Stimulated activated CD4-positive, alpha-beta T cell treated with anti-CD3 and anti-CD28 coated beads, Interleukin-2, amount 100 ng/mL, for 4 hours (primary cell): ENCODE data around the gene NAA40.

Experiments used
- DNase-seq: peaks from one replicate; pipeline ENCODE4 v3.0.0-alpha.2; 2020; ENCODE audit warnings: low read depth

The NAA40 gene

GRCh38 chr11:63938479-63939396 lies at the start of gene NAA40:
Gene NAA40 (plus strand): TSS chr11:63939002. CDS start chr11:63939097, 95 bp downstream.
- DNase-seq: peak; percentile 81

DNA sequence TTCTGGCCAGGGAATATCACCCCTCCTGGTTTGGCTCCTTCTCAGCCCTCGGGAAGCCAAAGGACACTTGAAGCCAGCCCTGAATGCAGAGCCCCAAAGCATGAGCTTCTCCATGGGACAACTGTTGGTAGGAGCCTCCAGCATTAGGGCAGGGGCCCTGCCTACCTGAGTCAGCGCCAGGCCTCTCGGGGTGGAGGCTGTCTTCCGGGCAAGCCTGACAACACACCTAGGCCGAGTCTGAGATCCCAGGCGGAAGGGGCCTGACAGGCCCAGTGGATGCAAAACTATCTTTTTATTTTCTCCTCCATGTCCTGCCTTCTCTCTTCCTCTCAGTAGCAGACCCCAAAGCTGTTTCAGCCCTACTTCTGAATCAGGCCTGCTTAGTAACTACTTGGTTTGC lies 49.5 kb upstream of the NAA40 start:
- no peak for DNase-seq

- DNase-seq: no peak
Observed at GRCh38 chr11:63890368-63890767, 48.4 kb upstream of the NAA40 start.

- DNase-seq: no peak
Observed at GRCh38 chr11:63892228-63892627, 46.6 kb upstream of the NAA40 start.

GRCh38 chr11:63893355-63893754 lies 45.4 kb upstream of the NAA40 start:
- DNase-seq: no peak

DNA sequence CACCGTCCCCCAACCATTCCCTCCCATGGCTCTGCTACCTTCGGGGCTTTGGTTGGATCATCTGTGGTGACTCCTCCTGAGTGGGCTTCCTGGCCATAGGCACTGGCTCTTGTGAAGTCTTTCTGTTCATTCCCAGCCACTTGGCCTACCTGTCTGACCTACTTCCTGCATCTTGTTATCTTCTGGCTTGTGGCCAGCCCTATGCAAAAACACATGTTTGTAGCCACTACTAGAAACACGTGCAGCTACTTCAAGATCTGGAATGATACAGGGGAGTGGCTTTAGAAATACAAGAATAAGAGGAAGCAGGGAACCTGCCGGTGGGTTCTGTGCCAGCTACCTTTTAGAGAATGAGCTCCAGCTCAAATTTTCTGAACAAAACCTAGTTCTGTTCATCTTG lies 42.7 kb upstream of the NAA40 start:
- DNase-seq: no peak

DNA sequence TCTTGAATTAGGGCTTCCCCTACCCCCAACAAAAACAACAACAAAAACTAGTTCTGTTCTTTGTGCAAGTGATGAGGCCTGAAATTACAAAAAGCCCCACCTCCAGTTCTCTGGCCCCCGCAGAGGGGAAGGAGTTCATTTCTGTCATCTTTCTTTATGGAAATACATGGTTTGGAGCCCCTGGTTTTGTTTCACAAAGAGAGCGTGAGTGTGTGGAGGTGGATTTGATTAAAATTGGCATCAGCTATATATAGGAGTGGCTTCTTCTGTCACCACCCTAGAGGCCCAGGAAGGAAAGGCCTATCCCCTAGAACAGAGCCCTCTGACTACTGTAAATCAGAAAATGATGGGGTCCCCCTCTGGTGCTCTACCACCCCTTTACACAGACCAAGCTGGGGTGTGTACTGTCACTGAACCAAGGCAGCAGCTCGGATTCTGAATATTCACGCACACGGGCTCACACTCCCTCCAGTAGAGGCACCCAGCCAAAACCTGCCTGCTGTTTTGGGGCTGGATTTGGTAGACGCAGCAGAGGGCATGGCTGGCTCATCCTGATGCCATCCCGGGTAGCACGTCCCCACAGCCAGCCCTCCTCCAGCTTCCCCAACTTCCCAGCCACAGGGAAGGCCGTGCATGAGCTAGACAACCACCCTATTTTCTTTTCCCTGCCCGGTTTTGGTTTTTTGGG lies 41.2 kb upstream of the NAA40 start:
- no peak for DNase-seq

GRCh38 chr11:63901660-63902059 lies 37.1 kb upstream of the NAA40 start:
- no peak for DNase-seq

GRCh38 chr11:63903884-63904283 lies 34.9 kb upstream of the NAA40 start:
- DNase-seq: no peak

DNA sequence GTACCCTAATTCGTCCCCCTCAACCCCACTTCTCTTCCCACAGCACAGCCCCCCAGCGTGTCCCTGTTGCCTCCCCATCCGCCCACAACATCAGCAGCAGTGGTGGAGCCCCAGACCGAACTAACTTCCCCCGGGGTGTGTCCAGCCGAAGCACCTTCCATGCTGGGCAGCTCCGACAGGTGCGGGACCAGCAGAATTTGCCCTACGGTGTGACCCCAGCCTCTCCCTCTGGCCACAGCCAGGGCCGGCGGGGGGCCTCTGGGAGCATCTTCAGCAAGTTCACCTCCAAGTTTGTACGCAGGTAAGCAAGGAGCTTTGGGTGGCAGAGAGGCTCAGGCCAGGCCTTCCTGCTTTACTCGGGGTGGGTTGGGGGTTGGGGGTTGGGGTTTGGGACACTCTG lies 34.1 kb upstream of the NAA40 start:
- DNase-seq: no peak

DNA sequence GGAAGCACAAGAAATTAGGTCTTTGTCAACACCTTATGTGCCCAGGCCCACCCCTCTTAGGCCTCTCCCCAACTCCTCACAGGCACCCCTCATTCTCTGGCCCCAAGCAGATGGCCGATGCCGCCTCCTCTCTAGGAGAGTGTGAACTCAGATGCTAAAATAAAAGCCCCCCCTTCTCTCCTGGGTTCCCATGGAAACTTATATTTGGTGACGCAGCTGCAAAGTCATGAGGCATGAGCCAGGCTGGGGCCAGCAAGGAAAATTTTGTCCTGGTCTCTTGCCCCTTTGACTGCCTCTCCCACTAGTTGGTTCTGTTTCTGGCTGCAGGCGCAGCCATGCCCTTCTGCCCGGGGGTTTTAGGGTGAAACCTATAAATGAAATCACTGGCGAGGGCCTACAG lies 33.6 kb upstream of the NAA40 start:
- no peak for DNase-seq

- DNase-seq: no peak
Observed at GRCh38 chr11:63906087-63906486, 32.7 kb upstream of the NAA40 start.

DNA sequence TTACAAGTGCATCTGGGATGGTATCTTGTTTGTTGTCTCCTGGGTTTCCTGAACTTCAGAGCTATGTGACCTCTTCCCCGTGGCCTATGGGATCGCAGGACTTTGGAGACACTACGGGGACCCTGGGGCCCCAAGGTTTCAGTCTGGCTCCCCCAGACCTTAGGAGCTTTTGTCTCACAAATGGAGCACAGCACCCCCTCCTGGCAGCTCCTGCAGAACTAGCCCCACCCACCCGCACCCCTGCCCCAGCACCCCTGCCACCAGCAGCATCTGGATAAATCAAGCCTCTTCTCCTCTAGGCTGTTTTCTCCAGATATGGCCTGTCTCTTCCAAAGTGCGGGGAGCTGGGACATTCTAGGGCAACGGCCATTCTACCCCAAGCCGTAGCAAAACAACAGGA lies 32.2 kb upstream of the NAA40 start:
- DNase-seq: no peak

GRCh38 chr11:63907063-63907462 lies 31.7 kb upstream of the NAA40 start:
- DNase-seq: no peak

- no peak for DNase-seq
Observed at GRCh38 chr11:63907808-63908530, 30.8 kb upstream of the NAA40 start.

GRCh38 chr11:63908631-63909401 lies 30.0 kb upstream of the NAA40 start:
- no peak for DNase-seq

GRCh38 chr11:63909591-63910506 lies 29.0 kb upstream of the NAA40 start:
- no peak for DNase-seq

DNA sequence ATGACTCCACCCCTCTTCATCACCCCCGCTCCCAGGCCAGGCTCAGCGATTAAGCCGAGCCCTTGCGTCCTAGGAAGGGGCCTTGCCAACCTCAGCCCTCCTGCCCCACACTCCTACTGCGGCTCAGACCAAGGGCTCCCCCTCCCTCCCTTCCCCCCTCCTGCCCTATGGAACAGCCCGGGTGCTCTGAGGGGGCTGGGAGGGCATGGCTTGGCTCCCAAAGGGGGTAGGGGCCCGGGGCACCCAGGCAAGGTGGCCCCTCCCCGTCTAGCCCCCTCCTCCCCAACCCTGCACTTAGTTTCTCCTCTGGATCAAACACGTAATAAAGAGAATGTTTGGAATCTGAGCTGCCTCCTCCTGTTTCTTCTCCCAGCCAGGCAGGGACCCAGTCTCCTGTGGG lies 28.1 kb upstream of the NAA40 start:
- DNase-seq: no peak

DNA sequence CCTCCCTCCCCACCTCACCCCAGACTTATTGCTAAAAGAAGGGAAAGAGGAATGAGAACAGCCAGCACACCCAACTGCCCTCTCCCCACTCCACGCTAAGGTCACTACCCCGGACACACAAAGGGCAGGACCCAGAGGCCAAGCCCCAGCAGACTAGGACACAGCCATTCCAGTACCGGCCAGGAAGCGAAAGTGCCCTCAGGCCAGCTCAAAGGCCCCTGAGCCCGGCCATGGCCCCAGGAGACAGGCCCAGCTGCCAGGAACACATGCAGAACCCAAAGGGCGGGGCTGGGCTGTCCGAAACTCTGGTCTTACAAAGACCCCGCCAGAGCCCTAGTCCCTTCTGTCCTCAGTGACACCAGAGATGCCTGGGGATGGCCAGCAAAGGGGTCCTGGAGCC lies 27.4 kb upstream of the NAA40 start:
- no peak for DNase-seq

DNA sequence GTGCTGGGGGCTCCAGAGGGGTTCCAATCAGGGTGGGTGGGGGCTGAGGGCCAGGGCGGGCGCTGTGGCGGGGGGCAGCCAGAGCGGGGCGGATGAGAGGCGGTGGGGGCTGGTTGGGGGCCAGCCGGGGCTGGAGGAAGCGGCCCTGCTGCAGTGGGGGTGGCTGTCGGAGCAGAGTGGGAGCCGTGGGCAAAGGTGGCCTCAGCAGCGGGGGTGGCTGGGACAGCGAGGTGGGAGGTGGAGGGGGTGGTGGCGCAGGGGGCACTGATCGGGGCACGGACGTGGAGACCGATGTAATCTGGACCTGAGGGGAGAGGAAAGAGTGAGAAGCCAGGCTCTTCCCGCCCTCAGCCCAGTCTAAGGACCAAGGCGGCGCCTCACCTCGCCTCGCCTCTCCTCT lies 26.9 kb upstream of the NAA40 start:
- DNase-seq: no peak

GRCh38 chr11:63912678-63913077 lies 26.1 kb upstream of the NAA40 start:
- no peak for DNase-seq
